Trophoblast cell (in vitro differentiated cells and primary cell): ENCODE measurements around the gene PPM1F.
"Not testable (repeated sequence)": the region's sequence is repeated elsewhere in the genome, so short reads cannot be mapped to it uniquely, and the experiment has no call there.

Experiments
- DNase-seq, 2 donors: peaks; one replicate each; pipeline ENCODE4 v3.0.0-alpha.2; 2016
- H2AFZ ChIP-seq: 2 replicates; pipeline ENCODE4 v1.6.1; 2013; ENCODE audit warnings: low read length, moderate library complexity, mild to moderate bottlenecking; ENCODE audit not compliant: insufficient read depth, poor library complexity
- H2AK5ac ChIP-seq: 2 replicates; pipeline ENCODE4 v1.6.1; 2013; ENCODE audit warnings: mild to moderate bottlenecking, low read length
- H2BK120ac ChIP-seq: 2 replicates; pipeline ENCODE4 v1.6.1; 2013; ENCODE audit warnings: low read length, mild to moderate bottlenecking, moderate library complexity; ENCODE audit not compliant: insufficient read depth, poor library complexity
- H2BK12ac ChIP-seq: 2 replicates; pipeline ENCODE4 v1.6.1; 2013; ENCODE audit warnings: mild to moderate bottlenecking, low read length, moderate library complexity
- H2BK5ac ChIP-seq: 2 replicates; pipeline ENCODE4 v1.6.1; 2013; ENCODE audit warnings: low read length, low read depth, moderate library complexity, mild to moderate bottlenecking; ENCODE audit not compliant: poor library complexity
- H3K14ac ChIP-seq: 2 replicates; pipeline ENCODE4 v1.6.1; 2013; ENCODE audit warnings: mild to moderate bottlenecking, low read length
- H3K18ac ChIP-seq: 2 replicates; pipeline ENCODE4 v1.6.1; 2013; ENCODE audit warnings: mild to moderate bottlenecking, low read length
- H3K23ac ChIP-seq: 2 replicates; pipeline ENCODE4 v1.6.1; 2013; ENCODE audit warnings: low read length
- H3K27ac ChIP-seq: 2 replicates; pipeline ENCODE4 v1.5.1; 2013; ENCODE audit warnings: low read depth, mild to moderate bottlenecking, inconsistent platforms, low read length, moderate library complexity
- H3K27me3 ChIP-seq: 2 replicates; pipeline ENCODE4 v1.6.1; 2013; ENCODE audit warnings: inconsistent platforms, mild to moderate bottlenecking, low read length, moderate library complexity; ENCODE audit not compliant: insufficient read depth
- H3K36me3 ChIP-seq, 2 experiments: 1 replicate in 1 of 2; 2 replicates in 1 of 2; pipeline ENCODE4 v1.6.1; 2013; ENCODE audit warnings: low read length in 2 of 2, mild to moderate bottlenecking in 2 of 2, moderate library complexity in 1 of 2; ENCODE audit not compliant: insufficient read depth in 2 of 2, control insufficient read depth in 1 of 2
- H3K4ac ChIP-seq: 2 replicates; pipeline ENCODE4 v1.6.1; 2013; ENCODE audit warnings: low read depth, mild to moderate bottlenecking, low read length, moderate library complexity
- H3K4me1 ChIP-seq, 2 experiments: 1 replicate in 1 of 2; 2 replicates in 1 of 2; pipeline ENCODE4 v1.6.1; 2013; ENCODE audit warnings: low read length in 2 of 2, mild to moderate bottlenecking in 2 of 2, moderate library complexity in 1 of 2; ENCODE audit not compliant: insufficient read depth in 2 of 2, control insufficient read depth in 1 of 2
- H3K4me2 ChIP-seq: 2 replicates; pipeline ENCODE4 v1.6.1; 2013; ENCODE audit warnings: inconsistent platforms, mild to moderate bottlenecking, low read length, moderate library complexity
- H3K4me3 ChIP-seq: 2 replicates; pipeline ENCODE4 v1.5.1; 2013; ENCODE audit warnings: mild to moderate bottlenecking, low read depth, low read length, inconsistent platforms
- H3K79me1 ChIP-seq: one replicate; pipeline ENCODE4 v1.6.1; 2013; ENCODE audit warnings: low read length
- H3K79me2 ChIP-seq: 2 replicates; pipeline ENCODE4 v1.6.1; 2013; ENCODE audit warnings: low read length, mild to moderate bottlenecking; ENCODE audit not compliant: control insufficient read depth, insufficient read depth, poor library complexity
- H3K9ac ChIP-seq: 2 replicates; pipeline ENCODE4 v1.6.1; 2013; ENCODE audit warnings: mild to moderate bottlenecking, low read length
- H3K9me3 ChIP-seq: 2 replicates; pipeline ENCODE4 v1.6.1; 2013; ENCODE audit warnings: low read depth, mild to moderate bottlenecking, control low read depth, inconsistent platforms, low read length; ENCODE audit not compliant: insufficient read depth
- H4K12ac ChIP-seq: 2 replicates; pipeline ENCODE4 v1.6.1; 2013; ENCODE audit warnings: low read depth, mild to moderate bottlenecking, low read length, moderate library complexity
- H4K8ac ChIP-seq: 2 replicates; pipeline ENCODE4 v1.6.1; 2013; ENCODE audit warnings: low read depth, mild to moderate bottlenecking, low read length, moderate library complexity
- H4K91ac ChIP-seq: one replicate; pipeline ENCODE4 v1.6.1; 2013; ENCODE audit warnings: low read depth, mild to moderate bottlenecking, low read length, moderate library complexity
- WGBS: extraction: QIAGEN DNeasy Blood & Tissue Kit; methylation state at CpG from one replicate; pipeline ENCODE4 v1.1.7; 2013; ENCODE audit warnings: missing lambda C conversion rate; ENCODE audit not compliant: insufficient read length, insufficient coverage; ENCODE audit errors: extremely low coverage; 5-methylcytosine and 5-hydroxymethylcytosine counted together

Gene PPM1F

DNA sequence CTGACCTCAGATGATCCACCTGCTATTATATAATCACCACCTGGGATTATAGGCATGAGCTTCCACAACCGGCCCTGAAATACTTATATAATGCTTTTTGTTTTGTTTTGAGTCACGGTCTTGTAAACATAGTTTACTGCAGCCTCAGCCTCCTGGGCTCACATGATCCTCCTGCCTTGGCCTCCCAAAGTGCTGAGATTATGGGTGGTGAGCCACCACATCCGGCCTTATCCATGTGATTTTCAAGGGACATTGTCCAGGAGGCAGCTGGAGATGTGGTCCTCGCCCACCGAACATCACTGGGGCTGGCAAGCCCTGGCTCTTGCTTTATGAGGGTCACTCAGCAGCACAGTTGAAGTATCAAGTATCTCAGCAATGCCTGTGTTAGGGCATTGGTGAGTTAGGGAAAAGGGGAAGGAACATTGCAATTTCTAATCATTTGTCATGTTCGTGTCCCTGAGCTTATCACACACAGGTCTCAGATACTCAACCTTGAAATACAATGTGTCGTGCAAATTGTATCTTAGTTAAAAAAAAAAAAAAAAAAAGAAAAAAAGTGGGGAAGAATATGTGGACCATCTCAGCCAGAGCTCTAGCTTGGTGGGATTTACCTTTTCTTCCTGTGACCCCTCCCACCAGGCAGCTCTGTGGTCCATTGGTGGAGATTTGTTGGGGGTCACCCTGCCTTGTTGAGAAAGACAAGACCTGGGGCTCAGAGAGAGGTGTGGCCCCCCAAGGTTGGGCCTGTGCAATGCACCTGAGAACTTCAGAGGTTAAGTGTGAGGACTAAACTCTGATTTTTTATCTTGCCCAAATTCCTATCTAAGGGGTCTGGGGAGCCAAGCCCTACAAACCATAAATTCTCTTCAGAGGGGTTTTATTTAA lies 44.8 kb downstream of the PPM1F start:
- Histone ChIP-seq H2BK120ac (no peak overlapping the region), H4K8ac (no peak overlapping the region), H3K27ac (no peak overlapping the region), H2AK5ac (no peak overlapping the region), H3K79me2 (no peaks in the 10 kb centered on the region), H2AFZ (no peak overlapping the region), H3K14ac (no peak overlapping the region), H3K79me1 (no peaks in the 10 kb centered on the region), H3K4me2 (no peak overlapping the region), H3K4ac (no peak overlapping the region), H3K9ac (no peak overlapping the region), H4K12ac (no peak overlapping the region), H2BK12ac (no peak overlapping the region), H3K23ac (no peak overlapping the region), H4K91ac (no peak overlapping the region), H3K4me3 (no peak overlapping the region), H3K36me3 (no peaks in the 10 kb centered on the region), H3K18ac (no peak overlapping the region), H3K4me1 (no peaks in the 10 kb centered on the region), H3K27me3 (no peaks in the 10 kb centered on the region), H3K9me3 (peaks cover 2% of the 10 kb centered on the region), H2BK5ac (no peak overlapping the region)
- no CpG with 5 or more reads among the region's 7 CpGs for WGBS
- DNase-seq: no peak

DNA sequence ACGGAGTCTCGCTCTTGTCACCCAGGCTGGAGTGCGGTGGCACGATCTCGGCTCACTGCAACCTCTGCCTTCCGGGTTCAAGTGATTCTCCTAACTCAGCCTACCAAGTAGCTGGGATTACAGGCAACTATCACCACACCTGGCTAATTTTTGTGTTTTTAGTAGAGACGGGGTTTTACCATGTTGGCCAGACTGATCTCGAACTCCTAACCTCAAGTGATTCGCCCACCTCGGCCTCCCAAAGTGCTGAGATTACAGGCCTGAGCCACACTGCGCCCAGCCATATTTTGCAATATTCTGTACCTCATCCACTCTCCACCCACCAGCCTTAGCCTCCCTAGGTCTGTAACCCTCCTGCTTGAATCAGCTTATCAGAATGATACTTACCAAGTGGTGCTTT lies 47.4 kb downstream of the PPM1F start:
- H3K4me2 ChIP-seq: not testable (repeated sequence)
- no CpG with 5 or more reads among the region's 11 CpGs for WGBS

DNA sequence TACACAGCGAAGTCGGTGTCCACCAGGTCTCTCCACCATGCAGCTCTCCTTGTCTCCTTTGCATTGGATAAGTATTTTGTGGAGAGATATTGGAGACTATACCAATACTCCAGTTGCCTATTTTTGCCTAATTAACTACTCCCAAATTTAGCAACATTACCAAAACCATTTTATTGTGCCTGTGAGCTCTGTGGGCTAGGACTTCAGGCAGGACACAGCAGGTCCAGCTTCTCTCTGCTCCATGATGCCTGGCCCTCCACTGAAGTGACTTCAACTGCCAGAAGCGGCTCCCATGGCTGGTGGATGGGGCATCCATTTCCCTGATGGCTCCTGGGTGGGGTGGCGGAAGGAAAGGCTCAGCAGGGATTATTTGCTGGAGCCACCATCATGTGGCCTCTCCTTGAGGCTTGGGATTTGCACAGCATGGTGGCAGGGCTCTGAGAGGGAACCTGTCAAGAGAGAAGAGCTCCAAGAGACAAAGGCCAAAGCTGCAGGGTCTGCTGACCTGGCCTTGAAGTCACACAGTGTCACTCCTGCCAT lies 48.3 kb downstream of the PPM1F start:
- Histone ChIP-seq H3K4me2 (no peak overlapping the region), H3K27ac (no peak overlapping the region), H2BK5ac (no peak overlapping the region), H3K4me3 (peak overlapping the region; percentile 15), H4K8ac (no peak overlapping the region), H2BK12ac (no peak overlapping the region), H3K4me1 (no peaks in the 10 kb centered on the region), H3K14ac (no peak overlapping the region), H3K36me3 (no peaks in the 10 kb centered on the region), H3K79me2 (no peaks in the 10 kb centered on the region), H3K18ac (no peak overlapping the region), H3K9me3 (no peaks in the 10 kb centered on the region), H4K91ac (no peak overlapping the region), H3K27me3 (no peaks in the 10 kb centered on the region), H2AK5ac (no peak overlapping the region), H4K12ac (no peak overlapping the region), H3K79me1 (no peaks in the 10 kb centered on the region), H2AFZ (no peak overlapping the region), H3K4ac (no peak overlapping the region), H2BK120ac (no peak overlapping the region), H3K23ac (no peak overlapping the region), H3K9ac (no peak overlapping the region)
- DNase-seq: no peak
- no CpG with 5 or more reads among the region's 4 CpGs for WGBS

More for the DNA sequence above, 47.4 kb downstream of the PPM1F start:
- not testable (repeated sequence) for H4K8ac ChIP-seq, H4K12ac ChIP-seq, H3K79me2 ChIP-seq, H2AK5ac ChIP-seq, H3K4me1 ChIP-seq, H2AFZ ChIP-seq, H3K36me3 ChIP-seq, H3K79me1 ChIP-seq, H3K9me3 ChIP-seq, H3K9ac ChIP-seq, H3K23ac ChIP-seq, H3K27me3 ChIP-seq, H3K18ac ChIP-seq, H3K4ac ChIP-seq, H2BK12ac ChIP-seq, DNase-seq, H3K14ac ChIP-seq, H2BK5ac ChIP-seq, H3K4me3 ChIP-seq, H2BK120ac ChIP-seq, H4K91ac ChIP-seq, H3K27ac ChIP-seq

DNA sequence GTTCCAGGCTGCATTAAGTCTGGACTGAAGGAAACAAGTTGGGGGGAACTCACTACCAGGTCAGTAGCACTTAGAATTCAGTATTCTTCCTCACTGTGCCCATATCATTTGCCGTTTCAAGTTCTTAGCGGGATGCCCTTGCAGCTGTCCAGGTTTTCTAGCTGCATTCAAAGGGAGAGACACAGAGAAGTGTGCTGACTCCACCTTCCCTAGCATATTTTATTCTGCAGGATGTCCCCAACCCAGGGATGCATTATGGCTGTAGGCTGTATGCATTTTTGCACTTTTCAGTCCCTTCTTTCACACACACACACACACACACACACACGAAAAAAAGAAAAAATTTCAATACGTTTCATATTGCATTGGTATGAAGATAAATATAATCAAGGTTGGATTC lies 49.4 kb downstream of the PPM1F start:
- H2BK12ac ChIP-seq: no peak overlapping the region
- no peak for DNase-seq
- H4K91ac ChIP-seq: no peak overlapping the region
- no peak overlapping the region for H3K4me2 ChIP-seq
- H3K27ac ChIP-seq: no peak overlapping the region
- H3K27me3 ChIP-seq: no peaks in the 10 kb centered on the region
- no peak overlapping the region for H3K14ac ChIP-seq
- H2BK120ac ChIP-seq: no peak overlapping the region
- H3K4me1 ChIP-seq: no peaks in the 10 kb centered on the region
- H2AFZ ChIP-seq: no peak overlapping the region
- H3K79me1 ChIP-seq: no peaks in the 10 kb centered on the region
- no peaks in the 10 kb centered on the region for H3K79me2 ChIP-seq
- H2AK5ac ChIP-seq: no peak overlapping the region
- H3K4me3 ChIP-seq: no peak overlapping the region
- H3K9me3 ChIP-seq: no peaks in the 10 kb centered on the region
- H3K9ac ChIP-seq: no peak overlapping the region
- H2BK5ac ChIP-seq: no peak overlapping the region
- no peak overlapping the region for H3K18ac ChIP-seq
- no peak overlapping the region for H4K12ac ChIP-seq
- no peaks in the 10 kb centered on the region for H3K36me3 ChIP-seq
- no peak overlapping the region for H3K4ac ChIP-seq
- H4K8ac ChIP-seq: no peak overlapping the region
- H3K23ac ChIP-seq: no peak overlapping the region
- no CpG with 5 or more reads among the region's 4 CpGs for WGBS
